Neural progenitor cell (in vitro differentiated cells): Measurements from ENCODE around the gene NDOR1.

ENCODE experiments used
- EZH2 ChIP-seq: fragments of 200-600 bp; sonication (generic); IDR thresholded peaks from 2 replicates; pipeline ENCODE4 v1.6.1; 2017; ENCODE audit warnings: antibody characterized with exemption, mild to moderate bottlenecking, moderate library complexity
- TF ChIP-seq, protein P1 (sequence below): fragments of 200-600 bp; sonication (generic); IDR thresholded peaks from 2 replicates; pipeline ENCODE4 v1.5.1; 2017; ENCODE audit warnings: antibody characterized with exemption, mild to moderate bottlenecking

DNA sequence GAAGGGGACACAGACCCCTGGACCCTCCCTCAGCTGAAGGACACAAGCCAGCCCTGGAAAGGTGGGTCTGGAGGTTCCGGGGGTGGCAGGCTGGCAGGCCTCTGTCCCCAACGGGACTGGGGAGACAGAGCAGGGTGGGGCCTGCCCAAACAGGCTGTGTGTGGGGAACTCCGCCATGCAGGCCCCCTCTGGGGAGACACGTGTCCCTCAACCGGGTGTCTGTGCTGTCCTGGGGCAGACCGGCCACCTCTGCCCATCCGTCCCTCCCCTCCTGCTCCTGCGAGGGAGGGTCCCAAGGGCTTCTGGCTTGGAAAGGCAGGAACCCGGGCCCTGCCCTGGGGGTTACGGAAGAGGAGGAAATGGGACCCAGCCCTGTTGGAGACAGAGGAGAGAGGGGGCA, 26.6 kb downstream of the NDOR1 start:
- TF ChIP-seq, protein P1, sequence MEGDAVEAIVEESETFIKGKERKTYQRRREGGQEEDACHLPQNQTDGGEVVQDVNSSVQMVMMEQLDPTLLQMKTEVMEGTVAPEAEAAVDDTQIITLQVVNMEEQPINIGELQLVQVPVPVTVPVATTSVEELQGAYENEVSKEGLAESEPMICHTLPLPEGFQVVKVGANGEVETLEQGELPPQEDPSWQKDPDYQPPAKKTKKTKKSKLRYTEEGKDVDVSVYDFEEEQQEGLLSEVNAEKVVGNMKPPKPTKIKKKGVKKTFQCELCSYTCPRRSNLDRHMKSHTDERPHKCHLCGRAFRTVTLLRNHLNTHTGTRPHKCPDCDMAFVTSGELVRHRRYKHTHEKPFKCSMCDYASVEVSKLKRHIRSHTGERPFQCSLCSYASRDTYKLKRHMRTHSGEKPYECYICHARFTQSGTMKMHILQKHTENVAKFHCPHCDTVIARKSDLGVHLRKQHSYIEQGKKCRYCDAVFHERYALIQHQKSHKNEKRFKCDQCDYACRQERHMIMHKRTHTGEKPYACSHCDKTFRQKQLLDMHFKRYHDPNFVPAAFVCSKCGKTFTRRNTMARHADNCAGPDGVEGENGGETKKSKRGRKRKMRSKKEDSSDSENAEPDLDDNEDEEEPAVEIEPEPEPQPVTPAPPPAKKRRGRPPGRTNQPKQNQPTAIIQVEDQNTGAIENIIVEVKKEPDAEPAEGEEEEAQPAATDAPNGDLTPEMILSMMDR = no peak
- TF ChIP-seq EZH2 = no peak
